ENCODE measurements around the gene ZNF750. TPM values are rescaled to one million over a fixed set of nuclear protein-coding genes. Genes with fewer than 3 reads are reported as not detected.

ZNF750 gene
- total RNA-seq, 2 experiments from 2014 or later, result not detected

DNA sequence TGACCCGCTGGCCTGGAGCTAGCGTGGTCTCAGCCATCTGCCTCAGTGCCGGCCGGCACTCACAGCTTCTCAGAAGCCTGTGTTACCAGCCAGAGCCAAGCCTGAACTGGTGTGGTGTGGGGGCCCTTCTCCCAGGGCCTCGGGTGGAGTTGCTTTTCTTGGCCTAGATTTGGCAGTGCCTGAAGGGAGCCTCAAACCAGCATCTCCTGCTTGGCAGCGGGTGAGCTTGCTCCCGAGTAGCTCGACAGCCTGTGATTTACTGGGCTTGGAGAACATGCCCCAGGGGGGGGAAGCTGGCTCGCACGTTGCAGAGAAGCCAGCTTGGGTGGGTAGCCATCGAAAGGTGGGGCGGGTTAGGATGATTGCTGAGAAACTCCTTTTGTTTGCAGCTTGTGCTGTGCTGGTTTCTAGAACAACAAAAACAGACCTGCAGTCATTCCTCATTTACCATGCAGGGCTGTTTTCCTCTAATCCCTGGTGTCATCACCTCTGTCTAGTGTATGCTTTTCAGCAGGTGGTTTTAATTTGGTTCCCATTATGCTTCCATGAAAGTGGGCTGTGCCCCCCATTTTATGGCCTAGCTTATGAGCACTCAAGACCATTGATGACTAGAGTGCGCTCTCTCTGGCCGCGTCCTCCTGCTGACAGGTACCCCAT lies 45.7 kb downstream of the ZNF750 start:
- ChIA-PET POLR2A (no interaction called here), CTCF (no interaction called here)
- Histone ChIP-seq H3K4me3 (ENCODE audit: low read length) (no peak overlapping the region), H3K36me3 (ENCODE audit: insufficient read depth, low read length) (peaks cover 4% of the 10 kb centered on the region), H3K9me3 (ENCODE audit: control insufficient read depth in 1 of 2, insufficient read depth in 1 of 2, low read length in 2 of 2) (no peaks in the 10 kb centered on the region), H3K27ac (ENCODE audit: low read depth in 1 of 2, low read length in 2 of 2) (no peak overlapping the region), H3K27me3 (ENCODE audit: control insufficient read depth in 1 of 2, insufficient read depth in 2 of 2, low read length in 2 of 2) (no peaks in the 10 kb centered on the region), H3K4me1 (ENCODE audit: insufficient read depth, low read length) (no peaks in the 10 kb centered on the region)
- Mint-ChIP-seq H3K9me3 (no peaks in the 10 kb centered on the region), H3K27me3 (no peaks in the 10 kb centered on the region), H3K27ac (no peak overlapping the region), H3K4me3 (no peak overlapping the region), H3K36me3 (ENCODE audit: low read depth) (peaks cover 30% of the 10 kb centered on the region), H3K4me1 (ENCODE audit: low read depth) (no peaks in the 10 kb centered on the region)
- TF ChIP-seq, protein P1, sequence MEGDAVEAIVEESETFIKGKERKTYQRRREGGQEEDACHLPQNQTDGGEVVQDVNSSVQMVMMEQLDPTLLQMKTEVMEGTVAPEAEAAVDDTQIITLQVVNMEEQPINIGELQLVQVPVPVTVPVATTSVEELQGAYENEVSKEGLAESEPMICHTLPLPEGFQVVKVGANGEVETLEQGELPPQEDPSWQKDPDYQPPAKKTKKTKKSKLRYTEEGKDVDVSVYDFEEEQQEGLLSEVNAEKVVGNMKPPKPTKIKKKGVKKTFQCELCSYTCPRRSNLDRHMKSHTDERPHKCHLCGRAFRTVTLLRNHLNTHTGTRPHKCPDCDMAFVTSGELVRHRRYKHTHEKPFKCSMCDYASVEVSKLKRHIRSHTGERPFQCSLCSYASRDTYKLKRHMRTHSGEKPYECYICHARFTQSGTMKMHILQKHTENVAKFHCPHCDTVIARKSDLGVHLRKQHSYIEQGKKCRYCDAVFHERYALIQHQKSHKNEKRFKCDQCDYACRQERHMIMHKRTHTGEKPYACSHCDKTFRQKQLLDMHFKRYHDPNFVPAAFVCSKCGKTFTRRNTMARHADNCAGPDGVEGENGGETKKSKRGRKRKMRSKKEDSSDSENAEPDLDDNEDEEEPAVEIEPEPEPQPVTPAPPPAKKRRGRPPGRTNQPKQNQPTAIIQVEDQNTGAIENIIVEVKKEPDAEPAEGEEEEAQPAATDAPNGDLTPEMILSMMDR (IDR thresholded peaks at IDR 0.05), result no peak
- DNase-seq (no peak), ATAC-seq (ENCODE audit: poor library complexity) (no peak)
- intact Hi-C loops (cut with DNase I, micrococcal nuclease), result no loop called here

DNA sequence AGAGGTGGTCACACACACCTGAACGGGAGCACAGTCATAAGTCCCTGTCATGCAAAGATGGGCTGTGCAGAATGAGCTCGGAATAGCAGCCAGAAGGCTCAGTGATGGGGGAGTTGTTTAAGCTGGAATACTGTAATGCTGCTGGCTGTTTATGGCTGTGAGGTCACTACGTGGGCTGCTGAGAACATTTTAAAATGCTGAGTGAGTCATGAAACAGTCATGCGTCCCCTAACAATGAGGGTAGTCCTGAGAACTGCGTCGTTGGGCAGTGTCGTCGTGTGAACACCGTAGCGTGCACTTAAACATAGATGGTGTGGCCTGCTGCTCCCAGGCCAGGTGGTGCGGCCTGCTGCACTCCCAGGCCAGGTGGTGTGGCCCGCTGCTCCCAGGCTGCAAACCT lies 48.3 kb downstream of the ZNF750 start:
- ATAC-seq (ENCODE audit: poor library complexity) (no peak), DNase-seq (no peak)
- ChIA-PET POLR2A (no interaction called here), CTCF (no interaction called here)
- H3K4me3 ChIP-seq (ENCODE audit: low read length), result no peak overlapping the region
- no peak overlapping the region for H3K27ac ChIP-seq (ENCODE audit: low read depth in 1 of 2, low read length in 2 of 2)
- no peaks in the 10 kb centered on the region for H3K4me1 ChIP-seq (ENCODE audit: insufficient read depth, low read length)
- no peaks in the 10 kb centered on the region for H3K9me3 ChIP-seq (ENCODE audit: control insufficient read depth in 1 of 2, insufficient read depth in 1 of 2, low read length in 2 of 2)
- no peak overlapping the region for H3K4me3 Mint-ChIP-seq
- H3K27me3 ChIP-seq (ENCODE audit: control insufficient read depth in 1 of 2, insufficient read depth in 2 of 2, low read length in 2 of 2), result no peaks in the 10 kb centered on the region
- no peaks in the 10 kb centered on the region for H3K9me3 Mint-ChIP-seq
- peaks cover 4% of the 10 kb centered on the region for H3K36me3 ChIP-seq (ENCODE audit: insufficient read depth, low read length)
- peaks cover 14% of the 10 kb centered on the region for H3K36me3 Mint-ChIP-seq (ENCODE audit: low read depth)
- TF ChIP-seq, protein P1 (IDR thresholded peaks at IDR 0.05), result no peak
- peaks cover 5% of the 10 kb centered on the region for H3K4me1 Mint-ChIP-seq (ENCODE audit: low read depth)
- no peaks in the 10 kb centered on the region for H3K27me3 Mint-ChIP-seq
- intact Hi-C loops (cut with DNase I, micrococcal nuclease), result no loop called here
- H3K27ac Mint-ChIP-seq, result no peak overlapping the region

DNA sequence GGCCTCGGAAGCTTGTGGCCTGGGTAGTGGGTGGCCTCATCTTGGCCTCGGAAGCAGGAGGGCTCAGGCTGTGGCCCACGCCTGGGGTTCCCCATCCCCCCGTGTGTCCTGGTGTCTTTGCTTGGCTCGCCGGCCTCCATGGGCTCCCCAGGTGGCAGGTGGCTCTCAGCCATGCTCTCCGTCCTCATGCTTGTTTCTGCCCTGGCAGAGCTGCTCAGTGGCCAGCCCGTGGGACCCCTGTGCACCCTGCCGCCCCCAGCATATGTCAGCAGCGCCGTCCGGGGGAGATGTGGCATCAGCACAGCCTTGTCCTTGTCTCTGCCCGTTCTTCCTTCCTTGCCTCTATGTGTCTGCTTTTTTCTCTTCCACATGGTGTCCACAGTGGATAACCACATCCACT lies 49.4 kb downstream of the ZNF750 start:
- intact Hi-C loops (cut with DNase I, micrococcal nuclease), result no loop called here
- H3K27ac Mint-ChIP-seq, result no peak overlapping the region

More for the DNA sequence above, 49.4 kb downstream of the ZNF750 start:
- peaks cover 5% of the 10 kb centered on the region for H3K4me1 Mint-ChIP-seq (ENCODE audit: low read depth)
- CTCF ChIA-PET, result interaction anchor here (0.6 kb wide), 1 partner anchor 32 kb away, joined by 3 read pairs; no protein-coding TSS in a partner anchor
- no peak overlapping the region for H3K4me3 Mint-ChIP-seq
- no peaks in the 10 kb centered on the region for H3K4me1 ChIP-seq (ENCODE audit: insufficient read depth, low read length)
- H3K36me3 ChIP-seq (ENCODE audit: insufficient read depth, low read length), result peaks cover 4% of the 10 kb centered on the region
- H3K27me3 Mint-ChIP-seq, result no peaks in the 10 kb centered on the region
- ATAC-seq (ENCODE audit: poor library complexity) (no peak), DNase-seq (no peak)
- POLR2A ChIA-PET, result no interaction called here
- H3K4me3 ChIP-seq (ENCODE audit: low read length), result no peak overlapping the region
- no peaks in the 10 kb centered on the region for H3K27me3 ChIP-seq (ENCODE audit: control insufficient read depth in 1 of 2, insufficient read depth in 2 of 2, low read length in 2 of 2)
- H3K27ac ChIP-seq (ENCODE audit: low read depth in 1 of 2, low read length in 2 of 2), result no peak overlapping the region
- TF ChIP-seq, protein P1 (IDR thresholded peaks at IDR 0.05), result no peak
- no peaks in the 10 kb centered on the region for H3K9me3 Mint-ChIP-seq
- H3K9me3 ChIP-seq (ENCODE audit: control insufficient read depth in 1 of 2, insufficient read depth in 1 of 2, low read length in 2 of 2), result no peaks in the 10 kb centered on the region
- H3K36me3 Mint-ChIP-seq (ENCODE audit: low read depth), result peaks cover 8% of the 10 kb centered on the region

All from CD4-positive, alpha-beta T cell (primary cell).